ENCODE measurements around the gene PSMA5.

DNA sequence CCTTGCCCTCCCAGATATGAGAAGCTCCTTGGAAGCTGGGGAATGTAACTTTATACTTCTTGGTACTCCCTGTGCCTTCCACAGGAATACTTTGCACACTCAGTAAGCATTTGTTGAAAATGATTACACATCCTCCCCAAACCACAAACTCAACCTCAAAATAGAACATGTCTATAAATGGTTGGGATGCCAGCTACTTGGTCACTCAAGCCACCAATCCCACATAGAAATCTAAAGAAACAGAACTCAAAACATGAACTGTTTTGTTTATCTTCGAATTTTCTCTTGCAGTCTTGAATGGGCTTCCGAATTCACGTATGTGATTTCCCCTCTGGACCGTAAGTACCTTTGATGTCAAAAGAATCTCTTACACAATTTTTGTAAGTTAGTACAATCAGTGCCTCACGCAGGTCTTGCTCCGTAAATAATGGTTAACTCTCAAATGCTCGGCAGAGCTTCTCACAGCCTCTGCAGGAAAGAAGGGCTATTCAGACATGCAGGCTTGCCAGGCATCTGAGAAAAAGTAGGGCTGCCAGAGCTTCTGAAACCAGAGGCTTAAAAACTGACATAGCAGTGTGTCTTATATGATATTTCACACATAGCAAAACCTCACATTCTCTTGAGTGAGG, 55.4 kb downstream of the PSMA5 start:
- TF ChIP-seq, protein P1, sequence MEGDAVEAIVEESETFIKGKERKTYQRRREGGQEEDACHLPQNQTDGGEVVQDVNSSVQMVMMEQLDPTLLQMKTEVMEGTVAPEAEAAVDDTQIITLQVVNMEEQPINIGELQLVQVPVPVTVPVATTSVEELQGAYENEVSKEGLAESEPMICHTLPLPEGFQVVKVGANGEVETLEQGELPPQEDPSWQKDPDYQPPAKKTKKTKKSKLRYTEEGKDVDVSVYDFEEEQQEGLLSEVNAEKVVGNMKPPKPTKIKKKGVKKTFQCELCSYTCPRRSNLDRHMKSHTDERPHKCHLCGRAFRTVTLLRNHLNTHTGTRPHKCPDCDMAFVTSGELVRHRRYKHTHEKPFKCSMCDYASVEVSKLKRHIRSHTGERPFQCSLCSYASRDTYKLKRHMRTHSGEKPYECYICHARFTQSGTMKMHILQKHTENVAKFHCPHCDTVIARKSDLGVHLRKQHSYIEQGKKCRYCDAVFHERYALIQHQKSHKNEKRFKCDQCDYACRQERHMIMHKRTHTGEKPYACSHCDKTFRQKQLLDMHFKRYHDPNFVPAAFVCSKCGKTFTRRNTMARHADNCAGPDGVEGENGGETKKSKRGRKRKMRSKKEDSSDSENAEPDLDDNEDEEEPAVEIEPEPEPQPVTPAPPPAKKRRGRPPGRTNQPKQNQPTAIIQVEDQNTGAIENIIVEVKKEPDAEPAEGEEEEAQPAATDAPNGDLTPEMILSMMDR (conservative IDR thresholded peaks at IDR 0.05; ENCODE audit: low read length) = no peak
- no peak for TF ChIP-seq EZH2phosphoT487 (IDR thresholded peaks at IDR 0.05; ENCODE audit: borderline replicate concordance, low read depth, low read length)

Measured in OCI-LY7 (cell line).